ENCODE measurements around the gene ADCY1.

The ADCY1 gene

GRCh38 chr7:45578022-45578421, 3.9 kb downstream of the ADCY1 start:
- no peak for DNase-seq (ENCODE audit: low spot score)

- no peak for DNase-seq (ENCODE audit: low spot score)
Measured at GRCh38 chr7:45578467-45578866, 4.3 kb downstream of the ADCY1 start.

- DNase-seq (ENCODE audit: low spot score), result no peak
Measured at GRCh38 chr7:45579391-45579801, 5.2 kb downstream of the ADCY1 start.

GRCh38 chr7:45580053-45580872, 6.1 kb downstream of the ADCY1 start:
- no peak for DNase-seq (ENCODE audit: low spot score)

GRCh38 chr7:45581271-45581780, 7.2 kb downstream of the ADCY1 start:
- peak; percentile 43 for DNase-seq (ENCODE audit: low spot score)

GRCh38 chr7:45582136-45582749, 8.1 kb downstream of the ADCY1 start:
- DNase-seq (ENCODE audit: low spot score), result peak; percentile 87

GRCh38 chr7:45582868-45583277, 8.7 kb downstream of the ADCY1 start:
- no peak for DNase-seq (ENCODE audit: low spot score)

GRCh38 chr7:45583296-45583695, 9.1 kb downstream of the ADCY1 start:
- no peak for DNase-seq (ENCODE audit: low spot score)

GRCh38 chr7:45584261-45585210, 10.4 kb downstream of the ADCY1 start:
- DNase-seq (ENCODE audit: low spot score), result peak; percentile 66

- DNase-seq (ENCODE audit: low spot score), result no peak
Measured at GRCh38 chr7:45585628-45586027, 11.5 kb downstream of the ADCY1 start.

- DNase-seq (ENCODE audit: low spot score), result no peak
Measured at GRCh38 chr7:45586542-45587520, 12.7 kb downstream of the ADCY1 start.

GRCh38 chr7:45588466-45588865, 14.3 kb downstream of the ADCY1 start:
- DNase-seq (ENCODE audit: low spot score), result no peak

GRCh38 chr7:45589061-45589460, 14.9 kb downstream of the ADCY1 start:
- no peak for DNase-seq (ENCODE audit: low spot score)

- DNase-seq (ENCODE audit: low spot score), result no peak
Measured at GRCh38 chr7:45589915-45590678, 15.9 kb downstream of the ADCY1 start.

GRCh38 chr7:45590679-45591057, 16.5 kb downstream of the ADCY1 start:
- no peak for DNase-seq (ENCODE audit: low spot score)

GRCh38 chr7:45591101-45591906, 17.1 kb downstream of the ADCY1 start:
- DNase-seq (ENCODE audit: low spot score), result no peak

- no peak for DNase-seq (ENCODE audit: low spot score)
Measured at GRCh38 chr7:45592230-45592991, 18.2 kb downstream of the ADCY1 start.

GRCh38 chr7:45593121-45593541, 19.0 kb downstream of the ADCY1 start:
- DNase-seq (ENCODE audit: low spot score), result no peak

- no peak for DNase-seq (ENCODE audit: low spot score)
Measured at GRCh38 chr7:45593877-45594276, 19.7 kb downstream of the ADCY1 start.

Data from cerebellar cortex (tissue), 1 donor.